Suprapubic skin (tissue), 3 donors: ENCODE results near the gene EFCAB6.

ENCODE experiments used
- POLR2A ChIP-seq, 2 donors: fragments of 450-650 bp; IDR thresholded peaks; one replicate each; pipeline ENCODE4 v1.6.1; 2017; ENCODE audit warnings: antibody characterized with exemption in 2 of 2, mild to moderate bottlenecking in 2 of 2, moderate library complexity in 2 of 2
- TF ChIP-seq, protein P1 (sequence below), 2 donors: fragments of 200-600 bp in 1 of 2; fragments of 450-650 bp in 1 of 2; sonication (generic) in 1 of 2; IDR thresholded peaks; one replicate each; pipeline ENCODE4 v1.5.1; 2016 to 2019; ENCODE audit warnings: antibody characterized with exemption in 2 of 2, mild to moderate bottlenecking in 1 of 2, moderate library complexity in 1 of 2

DNA sequence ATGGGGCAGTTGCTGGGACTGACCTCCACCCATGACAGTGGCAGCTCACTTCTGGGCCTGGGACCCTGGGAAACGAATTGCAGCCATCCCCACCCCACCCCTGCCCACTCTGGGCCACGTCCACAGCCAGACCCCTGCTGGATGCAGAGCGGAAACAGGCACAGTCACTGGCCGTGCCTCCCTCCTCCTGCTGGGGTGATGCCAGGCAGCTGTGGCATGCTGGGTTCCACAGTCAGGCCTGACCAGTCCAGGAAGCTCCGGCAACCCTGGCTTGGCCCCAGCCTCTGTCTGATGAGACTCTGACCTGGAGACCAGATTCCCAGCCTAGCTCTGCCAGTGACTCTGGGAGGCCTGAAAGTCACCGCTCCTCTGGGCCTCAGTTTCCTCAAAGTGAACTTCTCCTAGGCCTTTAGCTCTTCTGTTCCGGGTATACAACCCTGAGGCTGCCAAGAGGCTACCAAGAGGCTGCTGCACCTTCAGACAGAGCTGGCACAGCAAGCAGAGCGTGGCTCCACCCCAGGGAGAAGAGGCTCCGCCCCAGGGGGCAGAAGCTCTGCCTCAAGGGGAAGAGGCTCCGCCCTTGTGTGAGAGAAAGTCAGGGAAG lies 41.3 kb upstream of the EFCAB6 start:
- no peak for TF ChIP-seq POLR2A (IDR thresholded peaks at IDR 0.05)
- TF ChIP-seq, protein P1, sequence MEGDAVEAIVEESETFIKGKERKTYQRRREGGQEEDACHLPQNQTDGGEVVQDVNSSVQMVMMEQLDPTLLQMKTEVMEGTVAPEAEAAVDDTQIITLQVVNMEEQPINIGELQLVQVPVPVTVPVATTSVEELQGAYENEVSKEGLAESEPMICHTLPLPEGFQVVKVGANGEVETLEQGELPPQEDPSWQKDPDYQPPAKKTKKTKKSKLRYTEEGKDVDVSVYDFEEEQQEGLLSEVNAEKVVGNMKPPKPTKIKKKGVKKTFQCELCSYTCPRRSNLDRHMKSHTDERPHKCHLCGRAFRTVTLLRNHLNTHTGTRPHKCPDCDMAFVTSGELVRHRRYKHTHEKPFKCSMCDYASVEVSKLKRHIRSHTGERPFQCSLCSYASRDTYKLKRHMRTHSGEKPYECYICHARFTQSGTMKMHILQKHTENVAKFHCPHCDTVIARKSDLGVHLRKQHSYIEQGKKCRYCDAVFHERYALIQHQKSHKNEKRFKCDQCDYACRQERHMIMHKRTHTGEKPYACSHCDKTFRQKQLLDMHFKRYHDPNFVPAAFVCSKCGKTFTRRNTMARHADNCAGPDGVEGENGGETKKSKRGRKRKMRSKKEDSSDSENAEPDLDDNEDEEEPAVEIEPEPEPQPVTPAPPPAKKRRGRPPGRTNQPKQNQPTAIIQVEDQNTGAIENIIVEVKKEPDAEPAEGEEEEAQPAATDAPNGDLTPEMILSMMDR (IDR thresholded peaks at IDR 0.05): no peak
